Fibroblast of skin of back (primary cell): ENCODE data around the gene OR8D4. TPM values are rescaled to one million over a fixed set of nuclear protein-coding genes. Genes with fewer than 3 reads are reported as not detected.
"Not testable (repeated sequence)": the region's sequence is repeated elsewhere in the genome, so short reads cannot be mapped to it uniquely, and the experiment has no call there.

ENCODE experiments used
- DNase-seq: peaks from one replicate; pipeline ENCODE4 v3.0.0-alpha.2; 2013
- polyA plus RNA-seq, 2 experiments: library from polyadenylated mRNA; unstranded; fragments of 120-200 nt; gene quantifications; one replicate each; pipeline ENCODE4 v1.2.1, GENCODE V29; 2013; ENCODE audit not compliant: insufficient read length in 2 of 2

The OR8D4 gene
- not detected for polyA plus RNA-seq (2013, experiment 1 of 2; ENCODE audit: insufficient read length)
- not detected for polyA plus RNA-seq (2013, experiment 2 of 2; ENCODE audit: insufficient read length)

GRCh38 chr11:123901867-123902266, at the start of gene OR8D4:
Gene OR8D4, plus strand, starts transcription at chr11:123902167. Its CDS starts 4,265 bp downstream, at chr11:123906432.
- no peak for DNase-seq

DNA sequence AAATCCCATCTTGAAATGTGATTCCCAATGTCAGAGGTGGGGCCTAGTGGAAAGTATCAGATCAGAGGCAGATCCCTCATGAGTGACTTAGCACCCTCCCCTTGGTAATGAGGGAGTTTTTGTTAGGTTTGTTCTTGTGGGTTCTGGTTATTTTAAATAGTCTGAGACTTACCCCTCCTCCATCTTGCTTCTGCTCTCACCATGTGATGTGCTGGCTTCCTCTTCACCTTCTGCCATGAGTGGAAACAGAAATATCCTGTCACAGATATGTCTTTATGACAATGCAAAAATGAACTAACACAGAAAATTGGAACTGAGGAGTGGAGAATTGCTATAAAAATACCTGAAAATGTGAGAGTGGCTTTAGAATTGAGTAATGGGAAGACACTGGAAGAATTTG, 49.6 kb upstream of the OR8D4 start:
- no peak for DNase-seq

GRCh38 chr11:123853038-123853437, 48.9 kb upstream of the OR8D4 start:
- no peak for DNase-seq

DNA sequence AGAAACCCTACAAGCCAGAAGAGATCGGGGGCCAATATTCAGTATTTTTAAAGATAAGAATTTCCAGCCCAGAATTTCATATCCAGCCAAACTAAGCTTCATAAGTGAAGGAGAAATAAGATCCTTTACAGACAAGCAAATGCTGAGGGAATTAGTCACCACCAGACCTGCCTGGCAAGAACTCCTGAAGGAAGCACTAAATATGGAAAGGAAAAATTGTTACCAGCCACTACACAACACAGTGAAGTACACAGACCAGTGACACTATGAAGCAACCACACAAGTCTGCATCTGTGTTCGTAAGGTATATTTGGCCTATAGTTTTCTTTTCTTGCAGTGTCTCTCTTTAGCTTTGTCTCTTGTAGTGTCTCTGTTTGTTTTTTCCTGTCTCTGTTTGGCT, 45.5 kb upstream of the OR8D4 start:
- no peak for DNase-seq

DNA sequence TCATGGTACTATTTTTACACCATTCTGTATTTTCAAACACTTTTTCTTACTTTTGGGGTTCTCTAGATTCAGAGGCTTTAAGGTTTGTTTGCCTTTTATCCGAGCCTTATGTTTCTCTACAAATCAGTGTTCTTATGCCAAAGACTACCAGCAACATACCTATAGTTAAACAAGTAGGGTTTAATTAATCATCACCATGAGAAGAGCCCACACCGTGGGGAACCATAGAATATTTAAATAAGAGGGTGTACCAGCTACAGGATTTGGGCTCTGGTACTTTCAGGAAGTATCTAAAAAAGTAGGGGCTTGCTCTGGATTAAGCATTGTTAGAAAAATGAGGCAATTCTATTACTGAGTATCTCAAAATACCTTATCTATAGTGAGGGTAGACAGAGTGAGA, 42.2 kb upstream of the OR8D4 start:
- DNase-seq: no peak

GRCh38 chr11:123865293-123865692, 36.7 kb upstream of the OR8D4 start:
- DNase-seq: not testable (repeated sequence)

DNA sequence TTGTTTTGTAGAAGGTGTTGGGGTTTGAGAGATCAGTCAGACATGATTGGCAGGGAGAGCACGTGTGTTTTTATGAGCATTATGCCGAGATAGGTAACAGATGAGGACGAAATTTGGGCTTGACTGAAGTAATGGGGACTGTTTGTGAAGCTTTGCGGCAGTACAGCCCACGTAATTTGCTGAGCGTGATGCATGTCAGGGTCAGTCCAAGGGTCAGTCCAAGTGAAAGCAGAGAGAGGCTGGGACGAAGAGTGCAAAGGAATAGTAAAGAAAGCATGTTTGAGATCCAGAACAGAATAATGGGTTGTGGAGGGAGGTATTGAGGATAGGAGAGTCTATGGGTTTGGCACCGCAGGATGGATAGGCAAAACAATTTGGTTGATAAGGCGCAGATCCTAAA, 34.2 kb upstream of the OR8D4 start:
- DNase-seq: not testable (repeated sequence)

- no peak for DNase-seq
These were observed 21.1 kb upstream of the OR8D4 start for GRCh38 chr11:123880912-123881311.

GRCh38 chr11:123885570-123885969, 16.4 kb upstream of the OR8D4 start, which contains the start of gene TMEM225:
Gene TMEM225, minus strand, starts transcription at chr11:123885670. Its CDS starts 245 bp downstream, at chr11:123885425.
- DNase-seq: no peak

DNA sequence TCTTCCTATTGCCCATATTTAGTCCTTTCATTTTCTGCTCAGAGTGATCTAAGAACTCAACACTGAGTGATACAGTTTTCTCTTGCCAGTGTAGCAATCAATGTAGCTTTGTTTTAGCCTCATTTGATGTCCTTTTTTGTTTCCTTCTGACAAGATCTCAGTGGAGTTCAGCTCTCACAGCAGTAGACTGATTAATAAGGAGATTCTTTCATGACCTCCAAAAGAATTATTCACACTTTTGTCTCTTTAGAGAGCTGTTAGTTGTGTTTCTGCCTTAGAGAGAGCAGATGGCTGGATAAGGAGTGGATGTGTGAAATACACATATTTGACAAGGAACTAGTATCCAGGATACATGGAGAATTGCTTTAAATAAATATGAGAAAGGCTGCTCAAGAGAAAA, 9.9 kb upstream of the OR8D4 start:
- no peak for DNase-seq

GRCh38 chr11:123899792-123900191, 2.2 kb upstream of the OR8D4 start:
- no peak for DNase-seq

GRCh38 chr11:123903932-123904331, 2.0 kb downstream of the OR8D4 start:
- no peak for DNase-seq

- DNase-seq: no peak
These were observed 3.0 kb downstream of the OR8D4 start for GRCh38 chr11:123904932-123905331.

GRCh38 chr11:123905826-123906225, 3.9 kb downstream of the OR8D4 start:
- no peak for DNase-seq

DNA sequence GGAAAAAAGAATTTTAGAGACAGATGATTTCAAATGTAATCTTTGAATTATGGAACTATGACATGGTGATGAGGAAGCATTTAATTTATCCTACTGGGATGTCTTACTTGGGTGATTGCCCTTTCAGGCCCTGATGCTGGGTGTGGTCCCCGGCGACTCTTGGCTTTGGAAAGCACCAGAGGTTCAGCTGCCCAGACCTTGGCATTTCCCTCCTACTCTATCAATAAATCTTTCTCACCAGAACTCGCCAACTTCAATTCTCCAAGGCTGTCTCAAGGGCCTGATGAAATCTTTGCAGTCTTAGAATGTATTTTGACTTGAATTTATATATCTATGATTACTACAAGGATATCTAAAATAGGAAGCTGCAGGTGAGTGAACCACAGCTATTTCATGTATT, 19.0 kb downstream of the OR8D4 start:
- DNase-seq: no peak

DNA sequence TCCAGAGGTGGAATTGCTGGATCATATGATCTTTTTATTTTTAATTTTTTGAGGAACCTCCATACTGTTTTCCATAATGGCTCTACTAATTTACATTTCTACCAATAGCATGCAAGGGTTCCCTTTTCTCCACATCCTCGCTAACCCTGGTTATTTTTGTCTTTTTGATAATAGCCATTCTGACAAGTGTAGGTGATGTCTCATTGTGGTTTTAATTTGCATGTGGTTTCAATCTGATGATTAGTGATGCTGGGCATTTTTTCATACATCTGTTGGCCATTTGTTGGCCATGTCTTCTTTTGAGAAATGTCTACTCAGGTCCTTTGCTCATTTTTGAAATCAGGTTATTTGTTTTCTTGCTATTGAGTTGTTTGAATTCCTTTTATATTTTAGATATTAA, 22.1 kb downstream of the OR8D4 start:
- DNase-seq: no peak

DNA sequence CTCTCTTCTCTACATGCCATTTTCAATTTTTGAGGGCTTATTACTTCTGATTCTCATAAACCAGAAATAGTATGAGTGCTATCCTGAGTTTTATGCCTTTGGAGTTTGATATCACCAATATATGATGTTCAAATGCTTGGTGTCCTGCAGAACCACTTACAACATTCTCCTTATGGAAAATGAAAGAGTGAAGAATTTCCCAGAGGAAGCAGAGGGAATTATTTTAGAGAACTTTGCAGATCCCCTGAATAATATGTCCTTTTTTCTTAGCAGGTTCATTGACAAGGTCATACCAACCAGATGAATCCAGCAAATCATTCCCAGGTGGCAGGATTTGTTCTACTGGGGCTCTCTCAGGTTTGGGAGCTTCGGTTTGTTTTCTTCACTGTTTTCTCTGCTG, 37.4 kb downstream of the OR8D4 start, which contains the start of gene OR4D5:
OR4D5 (plus strand) TSS at position 301 of the 400 bp plus-strand sequence; CDS start at position 301, 0 bp downstream.
- no peak for DNase-seq

DNA sequence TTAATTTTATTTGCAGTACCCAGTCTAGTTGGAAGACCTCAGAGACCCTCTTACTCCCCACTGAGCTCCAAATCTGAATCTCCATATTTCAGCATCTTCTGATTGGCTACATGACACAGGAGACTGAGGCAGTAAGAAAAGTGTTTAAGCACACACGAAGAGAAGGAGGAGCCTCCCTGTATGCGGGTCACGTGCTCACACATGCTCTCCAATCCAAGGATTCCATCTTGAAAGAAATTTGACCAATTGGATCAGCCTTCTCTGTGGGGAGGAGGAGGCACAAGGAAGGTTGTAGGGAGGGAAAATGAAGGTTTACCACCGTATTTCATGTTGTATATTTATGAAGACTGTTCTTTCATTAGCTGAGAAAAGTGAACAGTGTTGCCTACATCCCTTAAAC, 40.4 kb downstream of the OR8D4 start:
- no peak for DNase-seq

DNA sequence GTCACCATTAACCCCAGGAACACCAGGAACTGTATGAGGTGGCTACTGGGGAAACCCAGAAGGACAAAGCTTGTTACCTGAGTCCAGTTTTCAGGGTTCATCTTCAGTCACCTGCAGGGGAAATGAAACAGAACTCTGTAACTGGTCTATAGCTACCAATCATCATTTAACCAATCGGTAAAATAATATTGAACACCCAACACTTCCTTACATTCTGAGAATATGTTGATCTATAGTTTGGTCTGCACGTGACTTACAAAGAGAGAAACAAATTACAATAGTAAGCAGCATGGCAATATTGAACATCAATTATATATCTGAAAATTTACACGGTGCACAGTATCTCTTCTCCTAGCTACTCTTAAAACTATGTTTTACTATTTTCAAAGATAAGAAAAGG, 41.8 kb downstream of the OR8D4 start, which contains the start of gene OR6T1:
OR6T1 (minus strand) TSS at position 101 of the 400 bp plus-strand sequence; CDS start at position 101, 0 bp downstream.
- no peak for DNase-seq

DNA sequence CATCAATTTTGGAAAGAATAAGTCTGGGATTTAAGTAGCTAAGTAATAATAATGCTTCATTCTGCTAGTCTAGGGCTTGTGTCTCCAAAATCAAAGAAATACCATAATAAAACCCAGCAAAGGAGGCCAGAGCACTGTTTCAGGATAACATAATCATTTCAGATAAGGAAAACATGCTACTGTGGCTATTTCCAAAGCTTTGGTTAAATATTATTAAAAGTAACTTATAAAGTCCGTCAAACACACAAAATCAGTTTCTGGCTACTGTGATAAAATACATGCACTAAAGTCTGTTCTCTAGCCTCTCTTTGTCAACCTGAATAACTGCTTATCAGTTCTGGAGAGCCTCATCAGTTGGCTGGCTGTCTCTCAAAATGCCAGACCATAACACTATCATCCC, 43.2 kb downstream of the OR8D4 start:
- no peak for DNase-seq

DNA sequence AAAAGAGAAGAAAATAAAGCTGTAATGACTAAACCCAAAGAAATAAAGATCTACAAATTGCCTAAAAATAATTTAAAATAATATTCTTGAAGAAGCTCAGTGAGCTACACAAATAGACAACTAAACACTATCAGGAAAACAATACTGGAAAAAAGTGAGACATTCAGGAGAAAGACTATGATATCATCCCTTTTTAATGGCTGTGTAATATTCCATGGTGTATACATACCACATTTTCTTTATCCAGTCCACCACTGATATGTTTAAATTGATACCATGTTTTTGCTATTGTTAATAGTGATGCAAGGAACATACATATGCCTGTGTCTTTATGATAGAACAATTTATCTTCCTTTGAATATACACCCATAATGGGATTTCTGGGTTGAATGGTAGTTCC, 54.8 kb downstream of the OR8D4 start:
- DNase-seq: no peak
